Cardiac ventricle fibroblast (primary cell): ENCODE data around the gene GGT1. TPM values are rescaled to one million over a fixed set of nuclear protein-coding genes. Genes with fewer than 3 reads are reported as not detected.

Experiments used
- total RNA-seq: library from RNA; depleted of rRNA; stranded (reverse); fragments of >200 nt; gene quantifications from 2 replicates; pipeline ENCODE4 v1.2.3, GENCODE V29; 2015

GGT1 gene
- total RNA-seq, result 0.44 and 0.69 TPM in 2 replicates

GRCh38 chr22:24602847-24603769, at the start of gene GGT1:
TSS of gene GGT1 (plus strand) at chr22:24603193. CDS start at chr22:24611082, 7,889 bp downstream.

GRCh38 chr22:24554313-24555164, 48.5 kb upstream of the GGT1 start, which contains the start of gene GUCD1:
TSS of gene GUCD1 (minus strand) at chr22:24555138. CDS start at chr22:24554991, 147 bp downstream.

GRCh38 chr22:24555165-24556039, 47.6 kb upstream of the GGT1 start, which contains the start of gene SNRPD3:
TSS of gene SNRPD3 (plus strand) at chr22:24555999. CDS start at chr22:24557675, 1,676 bp downstream.

GRCh38 chr22:24592851-24593558, 10.0 kb upstream of the GGT1 start, which contains the start of gene LRRC75B:
TSS of gene LRRC75B (minus strand) at chr22:24593073. CDS start at chr22:24593039, 34 bp downstream.

Other genes starting within 250 kb of the GGT1 start
- 0.44 and 0.88 TPM in 2 replicates for gene ADORA2A, start 175.6 kb upstream of the GGT1 start, total RNA-seq
- not detected in 2 replicates for gene UPB1, start 107.9 kb upstream of the GGT1 start, total RNA-seq
- 73.8 and 79.9 TPM in 2 replicates for gene GUCD1, start 48.1 kb upstream of the GGT1 start, total RNA-seq
- 119 and 146 TPM in 2 replicates for gene SNRPD3, start 47.2 kb upstream of the GGT1 start, total RNA-seq
- gene LRRC75B, start 10.1 kb upstream of the GGT1 start, total RNA-seq, result 5.4 and 8.1 TPM in 2 replicates
- not detected in 2 replicates for gene PIWIL3, start 171.5 kb downstream of the GGT1 start, total RNA-seq
- gene SGSM1, start 203.0 kb downstream of the GGT1 start, total RNA-seq, result 0.05 and 0.06 TPM in 2 replicates